OCI-LY3 (cell line): ENCODE measurements around the gene OR4K17.
"Not testable (repeated sequence)": the region's sequence is repeated elsewhere in the genome, so short reads cannot be mapped to it uniquely, and the experiment has no call there.

Experiments used
- H2AFZ ChIP-seq: fragments of 200-600, 300-600 bp; shearing (Covaris generic); 2 replicates; pipeline ENCODE4 v1.6.0; 2014; ENCODE audit warnings: antibody characterized with exemption, low read depth, low read length
- H3K27ac ChIP-seq: fragments of 200-600, 300-600 bp; sonication (generic); 2 replicates; pipeline ENCODE4 v1.5.1; 2014; ENCODE audit warnings: mild to moderate bottlenecking, low read length, moderate library complexity, mixed read lengths
- H3K27me3 ChIP-seq: fragments of 200-600, 300-600 bp; sonication (generic); 2 replicates; pipeline ENCODE4 v1.6.1; 2014; ENCODE audit warnings: low read depth, low read length, mixed read lengths
- H3K36me3 ChIP-seq: fragments of 200-600, 300-600 bp; sonication (generic); replicated peaks from 2 replicates; pipeline ENCODE3; 2014; ENCODE audit warnings: low read depth, low read length, mixed read lengths
- H3K4me1 ChIP-seq: fragments of 300-600, 200-600 bp; sonication (generic); 2 replicates; pipeline ENCODE4 v1.6.1; 2014; ENCODE audit warnings: low read length, mixed read lengths
- H3K4me2 ChIP-seq: fragments of 200-600, 300-600 bp; sonication (generic); 2 replicates; pipeline ENCODE4 v1.6.1; 2014; ENCODE audit warnings: low read length, mixed read lengths
- H3K4me3 ChIP-seq: fragments of 300-600, 200-600 bp; sonication (generic); 2 replicates; pipeline ENCODE4 v1.5.1; 2014; ENCODE audit warnings: antibody characterized with exemption, mild to moderate bottlenecking, low read length, moderate library complexity
- H3K79me2 ChIP-seq: fragments of 300-600, 200-600 bp; shearing (Covaris generic); 2 replicates; pipeline ENCODE4 v1.6.1; 2014; ENCODE audit warnings: mild to moderate bottlenecking, low read length, mixed read lengths
- H3K9ac ChIP-seq: fragments of 300-600, 200-600 bp; shearing (Covaris generic); 2 replicates; pipeline ENCODE4 v1.6.0; 2014; ENCODE audit warnings: mild to moderate bottlenecking, low read length, moderate library complexity
- H3K9me3 ChIP-seq: fragments of 200-600, 300-600 bp; shearing (Covaris generic); 2 replicates; pipeline ENCODE4 v1.6.1; 2014; ENCODE audit warnings: low read length, mixed read lengths; ENCODE audit not compliant: insufficient read depth
- H4K20me1 ChIP-seq: fragments of 200-600, 300-600 bp; sonication (generic); 2 replicates; pipeline ENCODE4 v1.6.1; 2016; ENCODE audit warnings: low read length, mixed read lengths; ENCODE audit not compliant: insufficient read depth
- CTCF ChIP-seq: fragments of 200-600, 300-600 bp; sonication (generic); IDR thresholded peaks from 2 replicates; pipeline ENCODE4 v1.5.1; 2014; ENCODE audit warnings: antibody characterized with exemption, low read length, low read depth
- EZH2phosphoT487 ChIP-seq: fragments of 200-600 bp; shearing (Covaris generic); IDR thresholded peaks from 2 replicates; pipeline ENCODE4 v1.6.1; 2018; ENCODE audit warnings: antibody characterized with exemption, mixed run types, low read depth

The OR4K17 gene

GRCh38 chr14:20110438-20110837 lies at the start of gene OR4K17:
OR4K17 (plus strand) TSS chr14:20110739; CDS start chr14:20117500, 6,761 bp downstream.
- no peak within 1 kb of the TSS for H3K9ac ChIP-seq
- no peak within 1 kb of the TSS for H3K27ac ChIP-seq
- peaks cover 11% of the 10 kb centered on the region for H3K4me1 ChIP-seq
- H3K79me2 ChIP-seq: no peaks in the 10 kb centered on the region
- no peak within 1 kb of the TSS for H3K4me2 ChIP-seq
- peaks cover 3% of the 10 kb centered on the region; the same call in 1 of the 2 replicates for H3K27me3 ChIP-seq
- no peaks in the 10 kb centered on the region for H3K9me3 ChIP-seq
- H2AFZ ChIP-seq: no peak within 1 kb of the TSS
- no peaks in the 10 kb centered on the region for H3K36me3 ChIP-seq
- TF ChIP-seq EZH2phosphoT487: no peak
- TF ChIP-seq CTCF: no peak
- H3K4me3 ChIP-seq: no peak within 1 kb of the TSS
- H4K20me1 ChIP-seq: no peaks in the 10 kb centered on the region

GRCh38 chr14:20092050-20092449 lies 18.5 kb upstream of the OR4K17 start:
- H2AFZ ChIP-seq: no peak overlapping the region
- H3K4me3 ChIP-seq: no peak overlapping the region
- H3K9ac ChIP-seq: no peak overlapping the region
- H3K9me3 ChIP-seq: no peaks in the 10 kb centered on the region
- H3K4me1 ChIP-seq: no peaks in the 10 kb centered on the region
- no peaks in the 10 kb centered on the region for H4K20me1 ChIP-seq
- no peaks in the 10 kb centered on the region for H3K36me3 ChIP-seq
- H3K27ac ChIP-seq: no peak overlapping the region
- H3K79me2 ChIP-seq: no peaks in the 10 kb centered on the region
- no peaks in the 10 kb centered on the region for H3K27me3 ChIP-seq
- no peak for TF ChIP-seq CTCF
- no peak for TF ChIP-seq EZH2phosphoT487
- H3K4me2 ChIP-seq: no peak overlapping the region

GRCh38 chr14:20093442-20093841 lies 17.1 kb upstream of the OR4K17 start:
- no peak overlapping the region for H3K27ac ChIP-seq
- TF ChIP-seq EZH2phosphoT487 (no peak), CTCF (no peak)
- no peaks in the 10 kb centered on the region for H3K36me3 ChIP-seq
- H3K4me3 ChIP-seq: no peak overlapping the region
- no peaks in the 10 kb centered on the region for H3K79me2 ChIP-seq
- no peaks in the 10 kb centered on the region for H3K4me1 ChIP-seq
- no peaks in the 10 kb centered on the region for H3K27me3 ChIP-seq
- no peak overlapping the region for H3K4me2 ChIP-seq
- H4K20me1 ChIP-seq: no peaks in the 10 kb centered on the region
- no peak overlapping the region for H3K9ac ChIP-seq
- H2AFZ ChIP-seq: no peak overlapping the region
- H3K9me3 ChIP-seq: no peaks in the 10 kb centered on the region

- not testable (repeated sequence) for H4K20me1 ChIP-seq, H3K4me1 ChIP-seq, H3K79me2 ChIP-seq, H2AFZ ChIP-seq, H3K9me3 ChIP-seq, H3K36me3 ChIP-seq, H3K4me2 ChIP-seq, H3K27me3 ChIP-seq, H3K4me3 ChIP-seq, H3K9ac ChIP-seq, H3K27ac ChIP-seq
Observed at GRCh38 chr14:20098926-20099770, 11.4 kb upstream of the OR4K17 start.
